ENCODE measurements around the gene FRAT1.
"Not testable (repeated sequence)": the region's sequence is repeated elsewhere in the genome, so short reads cannot be mapped to it uniquely, and the experiment has no call there.

FRAT1 gene

DNA sequence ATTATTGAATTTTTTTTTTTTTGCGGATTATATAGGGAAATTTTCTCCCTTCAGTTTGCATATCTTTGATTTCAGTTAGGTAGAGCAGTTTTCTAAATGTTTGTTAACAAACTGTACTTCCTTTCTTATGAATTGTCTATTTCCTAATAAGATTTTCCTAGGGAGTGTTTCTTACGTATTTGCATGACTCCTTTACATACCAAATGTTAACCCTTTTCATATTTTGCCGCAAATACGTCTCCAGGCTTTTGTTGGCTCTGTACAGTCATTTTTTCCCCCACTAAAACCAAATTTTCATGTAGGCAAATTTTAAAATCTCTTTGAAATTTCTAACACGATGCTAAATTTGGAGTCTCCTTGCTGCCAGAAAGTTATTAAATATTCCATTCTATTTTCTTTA, 17.4 kb downstream of the FRAT1 start:
- DNase-seq: no peak

DNA sequence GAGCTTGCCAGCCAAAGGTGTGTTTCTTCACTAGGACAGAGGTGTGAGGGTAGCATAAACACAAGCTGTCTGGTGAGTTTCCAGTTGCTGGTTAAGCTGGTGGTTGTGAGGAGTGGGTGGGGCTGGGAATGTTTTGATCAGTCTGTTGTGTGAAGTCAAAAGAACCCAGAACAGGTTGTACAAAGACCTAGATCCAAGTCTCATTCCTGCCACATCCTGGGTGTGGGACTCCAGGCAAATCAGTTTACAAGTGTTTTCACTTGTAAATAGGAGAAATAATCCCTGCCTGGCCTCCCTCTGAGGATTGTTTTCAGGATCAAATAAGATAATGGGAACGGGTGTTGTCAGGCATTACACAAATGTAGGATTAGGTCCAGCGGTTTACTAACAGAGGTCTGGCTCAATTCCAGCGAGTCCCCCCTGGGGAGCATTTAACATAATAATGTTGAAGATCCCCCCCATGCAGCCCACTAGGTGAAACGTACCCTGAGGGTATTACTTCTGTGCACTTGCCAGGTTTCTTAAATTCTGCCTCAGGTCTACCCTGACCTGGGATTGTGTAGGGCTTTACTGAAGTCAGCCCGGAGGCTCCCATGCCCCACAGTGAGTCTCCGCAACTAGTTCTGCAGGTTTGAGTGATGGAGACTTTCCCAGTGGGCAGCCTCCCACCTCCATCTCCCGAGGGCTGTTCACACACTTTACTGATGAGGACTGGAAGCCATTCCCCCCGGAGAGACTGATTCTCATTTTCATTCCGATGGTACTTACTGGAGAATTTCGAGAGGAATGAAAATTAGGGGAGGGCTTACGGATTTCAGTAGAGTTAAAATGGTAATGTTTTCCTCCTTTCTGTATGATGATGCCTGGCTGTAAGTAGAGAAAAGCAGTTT, 18.1 kb downstream of the FRAT1 start:
- DNase-seq: no peak

DNA sequence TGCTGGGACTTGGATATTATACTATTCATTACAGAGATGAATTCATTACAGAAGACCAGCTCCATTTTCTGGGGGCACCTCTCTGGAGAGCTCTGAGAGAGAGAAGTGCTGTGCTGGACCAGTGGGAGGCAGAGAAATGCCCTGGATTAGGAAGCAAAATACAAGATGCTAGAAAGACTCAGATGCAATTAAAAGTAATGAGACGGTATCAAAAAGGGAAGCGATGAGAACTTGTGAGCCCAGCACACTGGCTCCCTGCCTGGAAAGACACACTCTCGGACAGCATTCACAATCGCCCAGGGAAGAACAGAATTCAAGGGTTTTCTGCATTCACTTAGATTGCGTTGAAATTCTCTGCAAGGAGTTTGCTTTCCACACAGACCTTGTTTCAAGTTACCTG, 19.0 kb downstream of the FRAT1 start:
- DNase-seq: no peak

DNA sequence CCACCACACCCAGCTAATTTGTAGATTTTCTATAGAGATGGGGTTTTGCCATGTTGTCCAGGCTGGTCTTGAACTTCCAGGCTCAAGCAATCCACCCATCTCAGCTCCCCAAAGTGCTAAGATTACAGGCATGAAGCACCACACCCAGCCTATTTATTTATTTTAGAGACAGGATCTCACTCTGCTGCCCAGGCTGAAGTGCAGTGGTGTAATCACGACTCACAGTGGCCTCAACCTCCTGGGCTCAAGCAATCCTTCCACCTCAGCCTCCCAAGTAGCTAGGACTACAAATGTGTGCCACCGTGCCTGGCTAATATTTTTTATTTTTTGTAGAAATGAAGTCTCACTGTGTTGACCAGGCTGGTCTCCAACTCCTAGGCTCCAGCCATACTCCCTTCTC, 22.3 kb downstream of the FRAT1 start:
- no peak for DNase-seq

DNA sequence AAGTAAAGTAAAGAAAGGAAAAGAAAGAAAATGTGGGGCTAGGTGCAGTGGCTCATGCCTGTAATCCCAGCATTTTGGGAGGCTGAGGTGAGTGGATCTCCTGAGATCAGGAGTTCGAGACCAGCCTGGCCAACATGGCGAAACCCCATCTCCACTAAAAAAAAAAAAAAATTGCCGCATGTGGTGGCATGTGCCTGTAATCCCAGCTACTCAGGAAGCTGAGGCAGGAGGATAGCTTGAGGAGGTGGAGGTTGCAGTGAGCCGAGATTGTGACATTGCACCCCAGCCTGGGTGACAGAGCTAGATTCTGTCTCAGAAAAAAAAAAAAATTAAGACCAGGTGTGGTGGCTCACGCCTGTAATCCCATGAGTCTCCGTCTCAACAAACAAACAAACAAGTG, 24.6 kb downstream of the FRAT1 start:
- not testable (repeated sequence) for DNase-seq

DNA sequence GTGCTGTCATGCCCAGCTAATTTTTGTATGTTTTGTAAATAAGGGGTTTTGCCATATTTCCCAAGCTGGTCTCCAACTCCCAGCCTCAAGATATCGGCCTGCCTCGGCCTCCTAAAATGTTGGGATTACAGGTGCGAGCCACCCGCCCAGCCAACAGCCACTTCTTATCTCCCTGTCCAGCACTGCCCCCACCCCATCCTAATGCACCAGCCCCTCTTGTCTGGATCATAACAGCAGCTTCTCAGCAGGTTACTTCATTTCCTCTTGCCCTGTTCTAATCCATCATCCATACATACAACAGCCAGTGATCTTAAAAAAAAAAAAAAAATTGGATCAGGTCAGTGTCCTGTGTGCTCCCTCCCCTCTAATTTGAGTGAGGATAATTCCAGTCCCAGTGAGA, 28.2 kb downstream of the FRAT1 start:
- no peak for DNase-seq

DNA sequence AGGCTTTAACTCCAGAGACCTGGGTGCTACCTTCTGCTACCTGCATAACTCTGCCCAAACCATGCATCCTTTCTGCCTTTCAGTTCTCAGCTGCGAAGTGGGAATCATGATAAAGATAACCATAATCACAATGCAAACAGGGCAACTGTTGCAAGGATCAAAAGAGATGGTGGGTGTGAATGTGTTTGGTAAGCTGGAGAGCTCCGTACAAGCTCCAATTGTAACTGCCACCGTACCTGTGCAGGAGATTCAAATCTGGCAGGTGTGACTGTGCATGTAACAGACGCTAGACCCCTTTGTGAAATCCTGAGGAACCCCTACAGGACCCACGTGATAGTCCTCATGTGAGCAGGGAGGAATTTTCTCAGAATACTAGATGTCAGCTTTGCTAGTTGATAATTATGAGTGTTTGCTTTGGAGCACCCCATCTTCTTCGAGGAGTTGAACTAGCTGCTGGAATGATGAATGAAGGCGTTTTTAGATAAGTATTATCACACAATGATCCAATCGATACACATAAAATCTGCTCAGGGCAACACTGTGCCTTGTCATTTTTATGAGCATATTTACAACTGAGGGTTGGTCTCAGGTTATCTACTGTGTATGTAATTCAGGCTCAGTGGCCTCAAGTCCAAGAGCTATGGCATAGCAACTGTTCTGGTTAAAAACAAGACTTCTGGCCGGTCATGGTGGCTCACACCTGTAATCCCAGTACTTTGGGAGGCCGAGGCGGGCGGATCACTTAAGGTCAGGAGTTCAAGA, 30.9 kb downstream of the FRAT1 start:
- no peak for DNase-seq

DNA sequence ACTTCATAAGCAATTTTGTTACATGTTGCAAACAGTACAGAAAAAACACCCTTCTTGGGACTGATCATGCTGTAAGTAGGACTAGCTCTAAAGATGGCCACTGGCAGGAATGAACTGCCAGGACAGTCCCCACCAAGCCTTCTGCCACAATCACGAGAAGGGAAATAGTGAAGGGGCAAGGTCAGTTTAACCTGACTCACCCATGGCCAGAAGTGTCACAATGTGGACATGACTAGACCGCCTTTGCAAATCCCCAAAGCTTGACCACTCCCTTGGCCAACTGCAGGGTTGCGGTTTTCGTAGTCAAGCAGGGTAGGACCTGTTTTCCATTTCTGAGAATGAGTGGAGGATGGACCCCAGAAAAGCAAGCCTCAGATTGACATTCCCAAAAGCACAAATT, 34.9 kb downstream of the FRAT1 start:
- DNase-seq: no peak

DNA sequence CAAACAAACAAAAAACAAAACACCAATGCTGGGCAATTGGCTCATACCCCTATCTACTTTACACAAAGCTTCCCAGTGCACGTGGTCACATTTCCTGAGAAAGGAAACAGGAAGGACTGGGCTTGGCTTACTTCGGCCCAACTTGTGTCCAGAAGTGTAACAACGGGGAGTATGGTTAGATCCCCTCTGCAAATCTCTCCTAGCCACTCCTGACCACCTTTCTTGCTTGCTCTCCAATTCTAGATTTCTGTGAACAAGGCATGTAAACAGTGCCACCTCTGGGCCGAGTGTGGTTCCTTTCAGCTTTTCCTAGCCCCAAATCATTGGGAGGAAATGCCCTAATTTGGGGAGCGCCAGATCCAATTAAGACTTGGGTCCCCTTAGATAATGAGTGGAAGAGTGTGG, 36.5 kb downstream of the FRAT1 start:
- DNase-seq: no peak

DNA sequence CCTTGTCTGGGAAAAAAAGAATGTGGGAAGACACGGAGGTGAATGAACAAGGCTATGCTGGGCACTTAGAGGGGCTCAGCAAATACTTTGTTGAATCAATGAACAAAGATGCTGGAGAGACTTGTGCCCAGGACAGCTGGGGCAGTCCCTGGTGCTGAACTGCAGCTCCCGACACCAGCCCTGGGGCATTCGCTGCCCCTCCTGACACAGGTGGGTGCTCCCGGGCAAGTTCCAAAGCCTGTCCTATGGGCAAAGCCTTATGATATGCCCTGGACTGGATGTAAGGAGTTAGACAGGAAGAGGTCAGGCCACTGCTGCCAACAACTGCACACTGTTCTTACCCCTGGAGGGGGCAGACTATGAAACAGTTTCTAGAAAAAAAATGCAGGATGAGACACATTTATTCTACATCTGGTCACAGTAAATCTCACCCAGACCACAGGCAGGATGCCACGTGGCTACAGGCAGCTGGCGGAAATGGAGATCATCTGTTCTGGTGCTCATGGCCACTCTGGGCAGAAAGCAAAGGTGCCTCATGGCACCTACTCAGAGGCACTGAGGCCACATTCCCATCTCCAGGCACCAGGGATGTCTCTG, 37.3 kb downstream of the FRAT1 start:
- DNase-seq: no peak

DNA sequence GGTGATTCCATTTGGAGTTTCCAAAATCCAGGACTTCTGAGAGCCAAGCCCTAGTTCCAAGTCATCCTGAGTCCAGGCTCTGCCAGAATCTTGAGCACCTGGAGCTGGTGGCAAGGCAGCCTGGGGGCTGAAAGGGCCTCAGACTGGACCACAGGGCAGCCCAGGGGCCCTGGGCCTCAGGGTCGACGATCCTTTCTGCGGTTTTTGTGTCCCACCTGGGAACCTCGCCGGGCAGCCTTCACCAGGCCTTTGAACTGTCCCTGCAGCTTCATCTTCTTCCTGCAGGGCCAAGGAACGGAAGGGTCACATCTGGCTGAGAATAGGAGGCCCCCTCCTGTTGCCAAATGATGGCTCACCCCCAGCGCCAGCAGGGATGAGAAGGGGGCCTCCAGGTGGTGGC, 37.8 kb downstream of the FRAT1 start:
- DNase-seq: no peak

DNA sequence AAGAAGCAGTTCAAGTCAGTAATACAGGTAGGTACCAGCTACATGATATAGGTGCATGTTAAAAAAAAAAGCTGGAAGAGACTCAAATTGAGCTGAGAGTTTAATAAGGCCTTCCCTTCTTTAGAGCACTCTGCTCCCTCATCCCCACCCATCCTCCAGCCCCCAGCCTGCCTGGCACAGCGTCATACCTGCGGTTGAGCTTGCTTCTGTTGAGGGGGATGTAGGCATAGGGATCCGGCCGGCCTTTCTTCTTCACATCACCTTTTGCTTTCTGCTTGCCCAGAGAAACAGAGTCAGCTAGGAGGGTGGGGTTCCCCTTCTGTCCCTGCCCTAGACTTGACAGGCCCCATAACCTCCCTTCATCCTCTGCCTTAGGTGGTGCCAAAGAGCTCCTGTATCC, 39.3 kb downstream of the FRAT1 start:
- no peak for DNase-seq

DNA sequence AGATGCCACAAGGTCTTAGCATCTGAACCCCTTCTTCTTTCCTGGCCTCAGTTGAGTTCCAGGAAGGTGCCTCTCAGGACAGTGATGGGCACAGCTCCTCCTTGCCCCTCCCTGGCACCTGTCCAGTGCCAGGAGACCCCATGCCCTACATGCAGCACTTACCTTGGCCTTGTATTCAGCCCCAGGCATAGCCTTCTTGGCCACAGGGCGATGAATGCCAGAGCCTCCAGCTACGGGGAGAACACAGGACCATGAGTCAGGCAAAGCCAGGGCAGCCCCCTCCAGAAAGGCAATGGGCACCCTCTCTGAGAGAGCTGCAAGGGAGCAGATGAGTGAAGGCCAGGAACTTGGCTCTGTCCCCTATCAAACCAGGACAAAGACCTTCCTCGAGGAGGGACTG, 39.7 kb downstream of the FRAT1 start:
- no peak for DNase-seq

DNA sequence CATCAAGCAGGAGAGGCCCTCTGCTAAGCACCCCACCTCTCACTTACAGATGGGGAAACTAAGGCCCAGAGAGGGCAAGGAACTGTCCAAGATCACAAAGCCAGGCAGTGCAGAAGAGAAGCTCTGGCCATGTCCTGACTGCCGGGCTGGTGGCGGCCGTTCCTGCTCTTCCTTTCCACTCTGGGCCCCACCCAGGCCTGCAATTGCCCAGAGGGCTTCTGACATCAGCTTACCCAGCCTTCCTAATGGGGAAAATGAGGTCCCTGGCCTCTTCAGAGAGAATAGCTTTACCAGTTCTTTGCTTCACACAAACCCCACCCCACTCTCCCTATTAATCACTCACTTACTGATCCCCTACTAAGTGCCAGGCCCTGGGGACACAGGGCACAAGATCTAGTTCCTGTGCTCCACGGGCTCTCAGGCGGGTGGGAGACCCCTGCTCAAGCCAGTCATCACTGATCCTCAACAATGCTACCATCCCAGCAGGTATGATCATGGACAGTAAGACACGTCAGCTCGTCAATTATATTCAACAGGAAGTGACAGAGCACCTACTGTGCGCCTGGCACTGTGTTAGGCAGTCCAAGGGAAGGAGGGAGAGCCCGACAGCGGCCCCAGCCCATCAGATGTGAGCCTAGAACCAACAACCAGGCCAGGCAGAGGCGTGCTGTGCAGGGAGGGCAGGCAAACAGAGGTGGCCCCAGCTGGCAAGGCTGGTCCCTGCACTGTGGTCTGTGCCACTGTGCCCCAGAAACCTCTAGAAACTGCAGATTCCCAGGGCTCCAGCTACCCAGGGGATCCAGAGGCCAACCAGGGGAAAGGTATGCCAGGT, 41.9 kb downstream of the FRAT1 start:
- no peak for DNase-seq

DNA sequence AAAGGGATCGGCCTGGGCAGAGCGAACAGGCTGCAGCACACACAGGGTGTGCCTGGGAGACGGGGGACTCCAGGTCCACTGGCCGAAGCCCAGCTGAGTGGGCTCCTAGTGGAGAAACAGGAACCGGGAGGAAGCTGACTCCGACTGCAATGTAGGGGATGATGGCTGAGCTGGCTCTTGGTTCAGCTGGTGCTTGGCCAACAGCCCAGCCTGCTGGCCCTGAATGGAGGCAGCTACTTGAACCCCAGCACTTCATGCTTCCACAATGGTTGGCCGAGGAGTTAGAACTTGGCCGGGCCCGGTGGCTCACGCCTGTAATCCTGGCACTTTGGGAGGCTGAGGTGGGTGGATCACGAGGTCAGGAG, 42.4 kb downstream of the FRAT1 start:
- DNase-seq: no peak

DNA sequence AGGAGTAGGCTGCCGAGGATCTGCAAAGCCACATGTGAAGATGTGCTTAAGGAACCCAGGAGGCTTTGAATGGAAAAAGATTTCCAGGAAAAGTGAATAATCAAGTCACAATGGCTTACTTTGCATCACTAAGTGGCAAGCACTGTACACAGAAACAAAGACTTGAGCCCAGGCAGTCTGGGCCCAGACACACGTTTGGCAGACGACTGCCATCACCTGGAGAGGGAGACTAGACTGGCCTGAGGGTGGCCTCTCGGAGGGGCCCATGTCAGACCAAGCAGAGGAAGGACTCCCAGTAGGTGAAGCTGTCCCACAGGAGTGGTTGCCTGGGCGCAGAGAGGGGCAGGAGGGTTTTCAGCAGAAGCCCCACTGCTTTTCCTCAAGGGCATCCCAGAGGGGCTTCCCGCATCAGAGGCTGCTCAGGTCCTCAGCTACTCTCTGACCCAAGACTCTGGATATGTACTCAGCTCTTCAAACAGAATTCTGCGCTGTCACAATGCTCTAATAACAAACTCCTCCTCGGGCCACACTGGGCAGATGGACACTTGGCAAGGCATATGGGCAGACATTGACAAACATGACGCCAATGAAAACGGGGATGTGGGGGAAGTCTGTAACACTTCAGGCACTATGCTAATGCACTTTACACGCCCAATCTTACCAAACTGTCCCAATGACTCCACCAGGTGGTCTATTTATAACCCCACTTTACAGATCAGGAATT, 43.4 kb downstream of the FRAT1 start:
- no peak for DNase-seq

DNA sequence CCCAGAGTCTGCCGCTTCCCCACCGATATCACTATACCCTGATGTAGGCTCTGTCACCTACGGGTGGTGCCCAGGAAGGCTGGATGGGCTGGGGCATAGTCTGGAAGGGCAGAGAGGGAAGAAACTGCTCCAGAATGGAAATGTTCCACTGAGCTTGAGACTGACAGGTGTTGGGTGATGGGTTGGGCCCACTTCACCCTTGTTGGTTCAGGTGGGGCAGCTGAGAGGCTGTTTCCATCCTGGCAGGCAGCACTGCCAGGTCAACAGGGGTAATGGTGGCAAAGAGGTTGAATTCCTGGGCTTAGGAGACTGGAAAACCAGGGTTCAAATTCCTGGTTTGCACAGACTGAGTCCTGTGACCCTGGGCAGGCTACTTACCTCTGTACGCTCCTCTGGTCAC, 44.0 kb downstream of the FRAT1 start:
- DNase-seq: no peak

DNA sequence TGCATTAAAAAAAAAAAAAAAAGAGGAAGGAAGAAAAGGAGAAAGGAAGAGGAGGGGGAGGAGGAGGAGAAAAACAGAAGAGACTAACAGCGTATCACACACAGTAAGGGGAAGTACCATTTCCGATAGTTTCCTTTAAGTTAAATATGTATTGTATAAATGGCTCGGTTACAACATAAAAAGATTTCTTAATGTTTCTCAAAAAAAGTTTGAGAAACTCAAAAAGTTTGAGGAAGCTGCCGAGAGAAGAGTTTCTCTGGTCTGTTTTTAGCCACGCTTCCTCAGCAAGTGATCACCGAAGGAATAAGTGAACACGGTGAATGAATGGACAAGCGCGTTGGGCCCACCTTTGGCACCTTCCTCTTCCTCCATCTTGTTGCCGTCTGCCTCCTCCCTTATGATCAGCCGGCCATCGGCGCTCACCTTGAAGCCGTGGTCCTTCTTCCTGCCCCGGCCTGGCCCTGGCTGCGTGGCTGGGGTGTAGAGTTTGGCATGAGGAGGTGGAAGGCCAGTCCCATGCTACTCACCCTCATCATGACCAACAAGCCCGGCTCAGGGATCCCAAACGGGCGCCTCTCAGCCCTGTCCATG, 46.8 kb downstream of the FRAT1 start:
- no peak for DNase-seq

DNA sequence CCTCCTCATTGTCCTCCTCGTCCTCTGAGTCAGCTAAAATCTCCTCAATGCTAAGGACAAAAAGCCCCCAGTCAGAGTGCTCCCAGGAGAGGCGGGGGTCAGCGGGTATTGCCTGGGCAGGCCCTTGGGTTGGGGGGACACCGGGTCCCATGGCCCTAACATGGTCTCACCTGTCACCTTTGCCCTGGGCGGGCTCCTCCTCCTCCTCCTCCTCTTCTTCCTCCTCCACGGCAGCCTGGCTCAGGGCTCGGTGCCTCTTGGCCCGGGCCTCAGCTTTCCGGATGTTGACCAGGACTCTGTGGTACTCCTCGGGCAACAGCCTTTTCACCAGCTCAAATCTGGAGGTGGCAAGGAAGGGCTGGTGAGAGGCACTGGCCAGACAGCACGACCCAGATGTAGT, 47.5 kb downstream of the FRAT1 start:
- no peak for DNase-seq

DNA sequence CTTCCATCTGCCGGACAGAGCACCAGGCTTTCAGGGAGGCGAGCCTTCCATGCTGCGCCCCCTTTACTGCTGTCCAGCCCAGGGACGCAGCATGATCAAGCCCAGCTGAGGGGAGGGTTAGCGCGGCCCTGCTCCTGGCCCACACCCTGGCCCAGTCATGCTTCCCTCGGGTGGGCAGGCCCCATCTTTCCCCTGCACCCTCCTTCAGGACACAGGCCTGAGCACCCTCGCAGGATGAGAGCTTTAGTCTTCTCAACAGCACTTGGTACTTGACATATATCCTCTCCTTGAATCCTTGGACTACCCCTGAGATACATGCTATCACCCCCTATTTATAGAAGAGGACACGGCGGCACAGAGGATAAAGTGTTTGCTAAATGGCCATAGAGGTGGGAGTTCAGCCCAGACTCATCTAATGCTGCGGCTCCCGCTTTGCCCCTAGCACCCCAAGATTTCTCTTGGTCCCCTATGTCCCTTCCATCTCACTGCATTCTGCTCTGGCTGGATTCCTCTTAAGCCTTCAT, 48.1 kb downstream of the FRAT1 start:
- no peak for DNase-seq

Data from activated CD4-positive, alpha-beta T cell treated with anti-CD3 and anti-CD28 coated beads for 4 hours (primary cell).